ENCODE results near the gene GPR55.
A peak's percentile ranks its signal among the peaks of the same experiment; 100 is the strongest.

GPR55 gene

GRCh38 chr2:230862292-230862691 lies 62.8 kb downstream of the GPR55 start:
- Histone ChIP-seq H3K27ac (replicated peaks) (no peak overlapping the region), H3K4me3 (replicated peaks; ENCODE audit: insufficient read depth, low read length) (no peak overlapping the region), H3K27me3 (ENCODE audit: insufficient read depth, poor library complexity, severe bottlenecking) (no peaks in the 10 kb centered on the region)
- no peak for DNase-seq (ENCODE audit: low read depth in 1 of 2, low spot score in 1 of 2)
- no peak for TF ChIP-seq REST (IDR thresholded peaks at IDR 0.05; ENCODE audit: insufficient replicate concordance, low read depth)
- no peak for TF ChIP-seq CTCF (IDR thresholded peaks at IDR 0.05; ENCODE audit: insufficient read depth, low read length)
- TF ChIP-seq SPI1 (IDR thresholded peaks at IDR 0.05; ENCODE audit: borderline replicate concordance, low read depth), result no peak

- no peak overlapping the region for H3K4me3 ChIP-seq (replicated peaks; ENCODE audit: insufficient read depth, low read length)
- H3K27me3 ChIP-seq (ENCODE audit: insufficient read depth, poor library complexity, severe bottlenecking), result no peaks in the 10 kb centered on the region
- TF ChIP-seq GABPA (IDR thresholded peaks at IDR 0.05; ENCODE audit: low read depth) (no peak), POLR2AphosphoS5 (IDR thresholded peaks at IDR 0.05; ENCODE audit: low read depth) (no peak), REST (IDR thresholded peaks at IDR 0.05; ENCODE audit: insufficient replicate concordance, low read depth) (peak; percentile 46)
- H3K27ac ChIP-seq (replicated peaks), result no peak overlapping the region
- DNase-seq (ENCODE audit: low read depth in 1 of 2, low spot score in 1 of 2), result no peak
Measured at GRCh38 chr2:230861552-230862255, 63.3 kb downstream of the GPR55 start.

Data from HL-60 (cell line).